ENCODE data around the gene EEFSEC. TPM values are rescaled to one million over a fixed set of nuclear protein-coding genes. Genes with fewer than 3 reads are reported as not detected.

The EEFSEC gene
- polyA plus RNA-seq, 1 experiment: 16.3 TPM

GRCh38 chr3:128182656-128183055 is 29.4 kb downstream of the EEFSEC start:
- CTCF ChIA-PET: interaction anchor here (1.1 kb wide), 1 partner anchor 402 kb away, joined by 3 read pairs; no protein-coding TSS in a partner anchor
- DNase-seq (ENCODE audit: low read depth): no peak
- no peak for TF ChIP-seq CTCF (IDR thresholded peaks at IDR 0.05; ENCODE audit: insufficient read depth, low read depth, low read length)

GRCh38 chr3:128185630-128186447 is 32.6 kb downstream of the EEFSEC start:
- CTCF ChIA-PET: interaction anchor here (0.7 to 1.1 kb wide), 3 partner anchors 86 to 423 kb away, joined by 3 read pairs; no protein-coding TSS in a partner anchor

More at GRCh38 chr3:128182656-128183055, 29.4 kb downstream of the EEFSEC start:
- Histone ChIP-seq H3K4me3 (ENCODE audit: low read depth, low read length) (no peak overlapping the region), H3K27me3 (ENCODE audit: control insufficient read depth, insufficient read depth, low read length) (no peaks in the 10 kb centered on the region), H3K36me3 (ENCODE audit: control insufficient read depth, insufficient read depth, low read length) (no peaks in the 10 kb centered on the region)
- POLR2A ChIA-PET: no interaction called here

DNA sequence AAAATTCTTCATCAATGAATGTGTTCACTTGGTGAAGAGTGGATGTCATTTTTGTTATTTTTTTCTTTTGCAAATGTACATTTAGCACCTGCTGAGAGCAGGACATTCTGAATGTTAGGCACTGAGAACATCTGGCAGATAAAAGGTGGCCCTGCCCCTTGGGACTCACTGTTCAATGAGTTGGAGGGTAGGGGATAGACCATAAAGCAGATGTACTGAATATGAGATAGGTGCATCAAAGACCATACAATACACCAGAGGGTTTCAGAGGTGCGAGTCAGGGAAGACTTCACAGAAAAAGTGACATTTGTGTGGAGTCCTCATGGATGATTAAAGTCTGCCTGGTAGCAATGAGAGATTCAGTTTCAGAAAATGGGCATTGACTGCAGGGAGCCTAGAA is 34.2 kb downstream of the EEFSEC start:
- Histone ChIP-seq H3K27me3 (ENCODE audit: control insufficient read depth, insufficient read depth, low read length) (no peaks in the 10 kb centered on the region), H3K36me3 (ENCODE audit: control insufficient read depth, insufficient read depth, low read length) (no peaks in the 10 kb centered on the region), H3K4me3 (ENCODE audit: low read depth, low read length) (no peak overlapping the region)
- CTCF ChIA-PET: interaction anchor here (0.6 to 1.4 kb wide), 3 partner anchors 8 to 1185 kb away, joined by 3 to 4 read pairs (median 3); no protein-coding TSS in a partner anchor
- POLR2A ChIA-PET: no interaction called here
- no peak for TF ChIP-seq CTCF (IDR thresholded peaks at IDR 0.05; ENCODE audit: insufficient read depth, low read depth, low read length)
- no peak for DNase-seq (ENCODE audit: low read depth)

More at GRCh38 chr3:128185630-128186447, 32.6 kb downstream of the EEFSEC start:
- no peak for TF ChIP-seq CTCF (IDR thresholded peaks at IDR 0.05; ENCODE audit: insufficient read depth, low read depth, low read length)
- POLR2A ChIA-PET: no interaction called here
- no peak overlapping the region for H3K4me3 ChIP-seq (ENCODE audit: low read depth, low read length)
- H3K27me3 ChIP-seq (ENCODE audit: control insufficient read depth, insufficient read depth, low read length): no peaks in the 10 kb centered on the region
- no peak for DNase-seq (ENCODE audit: low read depth)
- no peaks in the 10 kb centered on the region for H3K36me3 ChIP-seq (ENCODE audit: control insufficient read depth, insufficient read depth, low read length)

DNA sequence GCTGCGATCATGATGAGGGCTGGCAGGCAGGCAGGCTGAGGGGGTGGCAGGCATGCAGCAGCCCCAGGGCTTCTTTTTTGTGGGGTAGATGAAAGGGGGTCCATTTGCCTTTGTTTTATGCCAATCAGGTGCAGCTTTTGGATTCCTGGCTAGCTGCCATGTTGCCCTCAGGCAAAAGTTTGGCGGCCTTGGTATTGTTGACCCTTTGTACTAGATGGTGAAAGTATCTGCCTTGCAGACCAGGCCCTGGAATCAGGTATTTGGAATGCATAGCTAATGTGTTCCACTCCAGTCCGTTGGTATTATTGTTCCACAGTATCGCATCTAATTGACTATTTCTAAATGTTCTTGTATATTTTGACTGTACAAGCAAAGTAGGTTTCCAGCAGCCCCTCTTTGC is 35.0 kb downstream of the EEFSEC start:
- ChIA-PET CTCF (no interaction called here), POLR2A (no interaction called here)
- H3K36me3 ChIP-seq (ENCODE audit: control insufficient read depth, insufficient read depth, low read length): no peaks in the 10 kb centered on the region
- no peak for DNase-seq (ENCODE audit: low read depth)
- no peak for TF ChIP-seq CTCF (IDR thresholded peaks at IDR 0.05; ENCODE audit: insufficient read depth, low read depth, low read length)
- no peaks in the 10 kb centered on the region for H3K27me3 ChIP-seq (ENCODE audit: control insufficient read depth, insufficient read depth, low read length)
- H3K4me3 ChIP-seq (ENCODE audit: low read depth, low read length): no peak overlapping the region

GRCh38 chr3:128188956-128189355 is 35.7 kb downstream of the EEFSEC start:
- ChIA-PET CTCF (no interaction called here), POLR2A (no interaction called here)
- Histone ChIP-seq H3K27me3 (ENCODE audit: control insufficient read depth, insufficient read depth, low read length) (no peaks in the 10 kb centered on the region), H3K36me3 (ENCODE audit: control insufficient read depth, insufficient read depth, low read length) (no peaks in the 10 kb centered on the region), H3K4me3 (ENCODE audit: low read depth, low read length) (no peak overlapping the region)
- no peak for TF ChIP-seq CTCF (IDR thresholded peaks at IDR 0.05; ENCODE audit: insufficient read depth, low read depth, low read length)
- no peak for DNase-seq (ENCODE audit: low read depth)

All from BJ (cell line).